HL-60 (cell line): Measurements from ENCODE around the gene NEUROG1.

Experiments
- GABPA ChIP-seq: IDR thresholded peaks from 2 replicates; pipeline ENCODE4 v1.6.1; 2012; ENCODE audit warnings: low read depth
- POLR2AphosphoS5 ChIP-seq: IDR thresholded peaks from 2 replicates; pipeline ENCODE4 v1.6.1; 2012; ENCODE audit warnings: low read depth
- SPI1 ChIP-seq: IDR thresholded peaks from 2 replicates; pipeline ENCODE4 v1.6.1; 2012; ENCODE audit warnings: low read depth, mild to moderate bottlenecking, borderline replicate concordance
- TF ChIP-seq, protein P1 (sequence below): IDR thresholded peaks from one replicate; pipeline ENCODE4 v1.5.1; 2011; ENCODE audit warnings: low read length, control low read depth, inconsistent platforms; ENCODE audit not compliant: insufficient read depth
- TF ChIP-seq, protein P2 (sequence below): IDR thresholded peaks from 2 replicates; pipeline ENCODE4 v1.6.1; 2012; ENCODE audit warnings: low read depth; ENCODE audit not compliant: insufficient replicate concordance

- TF ChIP-seq, protein P1, sequence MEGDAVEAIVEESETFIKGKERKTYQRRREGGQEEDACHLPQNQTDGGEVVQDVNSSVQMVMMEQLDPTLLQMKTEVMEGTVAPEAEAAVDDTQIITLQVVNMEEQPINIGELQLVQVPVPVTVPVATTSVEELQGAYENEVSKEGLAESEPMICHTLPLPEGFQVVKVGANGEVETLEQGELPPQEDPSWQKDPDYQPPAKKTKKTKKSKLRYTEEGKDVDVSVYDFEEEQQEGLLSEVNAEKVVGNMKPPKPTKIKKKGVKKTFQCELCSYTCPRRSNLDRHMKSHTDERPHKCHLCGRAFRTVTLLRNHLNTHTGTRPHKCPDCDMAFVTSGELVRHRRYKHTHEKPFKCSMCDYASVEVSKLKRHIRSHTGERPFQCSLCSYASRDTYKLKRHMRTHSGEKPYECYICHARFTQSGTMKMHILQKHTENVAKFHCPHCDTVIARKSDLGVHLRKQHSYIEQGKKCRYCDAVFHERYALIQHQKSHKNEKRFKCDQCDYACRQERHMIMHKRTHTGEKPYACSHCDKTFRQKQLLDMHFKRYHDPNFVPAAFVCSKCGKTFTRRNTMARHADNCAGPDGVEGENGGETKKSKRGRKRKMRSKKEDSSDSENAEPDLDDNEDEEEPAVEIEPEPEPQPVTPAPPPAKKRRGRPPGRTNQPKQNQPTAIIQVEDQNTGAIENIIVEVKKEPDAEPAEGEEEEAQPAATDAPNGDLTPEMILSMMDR: no peak
- no peak for TF ChIP-seq POLR2AphosphoS5
- TF ChIP-seq GABPA: no peak
- TF ChIP-seq, protein P2, sequence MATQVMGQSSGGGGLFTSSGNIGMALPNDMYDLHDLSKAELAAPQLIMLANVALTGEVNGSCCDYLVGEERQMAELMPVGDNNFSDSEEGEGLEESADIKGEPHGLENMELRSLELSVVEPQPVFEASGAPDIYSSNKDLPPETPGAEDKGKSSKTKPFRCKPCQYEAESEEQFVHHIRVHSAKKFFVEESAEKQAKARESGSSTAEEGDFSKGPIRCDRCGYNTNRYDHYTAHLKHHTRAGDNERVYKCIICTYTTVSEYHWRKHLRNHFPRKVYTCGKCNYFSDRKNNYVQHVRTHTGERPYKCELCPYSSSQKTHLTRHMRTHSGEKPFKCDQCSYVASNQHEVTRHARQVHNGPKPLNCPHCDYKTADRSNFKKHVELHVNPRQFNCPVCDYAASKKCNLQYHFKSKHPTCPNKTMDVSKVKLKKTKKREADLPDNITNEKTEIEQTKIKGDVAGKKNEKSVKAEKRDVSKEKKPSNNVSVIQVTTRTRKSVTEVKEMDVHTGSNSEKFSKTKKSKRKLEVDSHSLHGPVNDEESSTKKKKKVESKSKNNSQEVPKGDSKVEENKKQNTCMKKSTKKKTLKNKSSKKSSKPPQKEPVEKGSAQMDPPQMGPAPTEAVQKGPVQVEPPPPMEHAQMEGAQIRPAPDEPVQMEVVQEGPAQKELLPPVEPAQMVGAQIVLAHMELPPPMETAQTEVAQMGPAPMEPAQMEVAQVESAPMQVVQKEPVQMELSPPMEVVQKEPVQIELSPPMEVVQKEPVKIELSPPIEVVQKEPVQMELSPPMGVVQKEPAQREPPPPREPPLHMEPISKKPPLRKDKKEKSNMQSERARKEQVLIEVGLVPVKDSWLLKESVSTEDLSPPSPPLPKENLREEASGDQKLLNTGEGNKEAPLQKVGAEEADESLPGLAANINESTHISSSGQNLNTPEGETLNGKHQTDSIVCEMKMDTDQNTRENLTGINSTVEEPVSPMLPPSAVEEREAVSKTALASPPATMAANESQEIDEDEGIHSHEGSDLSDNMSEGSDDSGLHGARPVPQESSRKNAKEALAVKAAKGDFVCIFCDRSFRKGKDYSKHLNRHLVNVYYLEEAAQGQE: no peak
- no peak for TF ChIP-seq SPI1
Observed at GRCh38 chr5:135503871-135504270, 31.9 kb downstream of the NEUROG1 start.
